Mucosa of descending colon (tissue), 3 donors: ENCODE data around the gene GPC6. TPM values are rescaled to one million over a fixed set of nuclear protein-coding genes. Genes with fewer than 3 reads are reported as not detected.

Experiments used
- ATAC-seq: fragments of 200-7000 bp; cut with Tn5 transposase; one replicate; pipeline ENCODE4 v1.9.1; 2020; ENCODE audit warnings: mild to moderate bottlenecking, moderate library complexity
- DNase-seq, 3 donors: peaks; one replicate each; pipeline ENCODE4 v3.0.0-alpha.2; 2020
- H3K36me3 ChIP-seq: fragments of 200-600 bp; one replicate; pipeline ENCODE4 v1.8.0; 2021; ENCODE audit warnings: low read depth, mild to moderate bottlenecking
- H3K4me1 ChIP-seq: fragments of 200-600 bp; one replicate; pipeline ENCODE4 v1.8.0; 2021; ENCODE audit warnings: low read depth, mild to moderate bottlenecking
- H3K4me3 ChIP-seq: fragments of 200-600 bp; one replicate; pipeline ENCODE4 v1.8.0; 2021; ENCODE audit warnings: mild to moderate bottlenecking
- H3K9me3 ChIP-seq: fragments of 200-600 bp; one replicate; pipeline ENCODE4 v1.8.0; 2021; ENCODE audit warnings: mild to moderate bottlenecking
- intact Hi-C, 2 donors: fragments of 100-400 bp; cut with DNase I in 1 of 2; cut with micrococcal nuclease in 1 of 2; formaldehyde crosslinking; loops; one replicate each; pipeline versions ENCODE4 v1.11.0 to v1.11.1; 2022; cut with DNase I, micrococcal nuclease
- total RNA-seq, 3 donors: library from RNA; stranded (reverse); fragmentation: NEBNext Ultra II Directional in 2 of 3; extraction: Animal tissue kit (Norgen Biotek cat#: 25700) in 2 of 3; gene quantifications; one replicate each; pipeline versions ENCODE4 v1.2.1 to v1.2.4, GENCODE V29; 2021 to 2023
- TF ChIP-seq, protein P1 (sequence below): fragments of 200-600 bp; IDR thresholded peaks from one replicate; pipeline ENCODE4 v1.8.0; 2022; ENCODE audit warnings: antibody characterized with exemption, mild to moderate bottlenecking
- donor health status: DM: no; HTN: no; CAD: no; lungs with moderate emphysema.
- donor health status: DM: no; HTN: no; CAD: no.
- donor health status: DM: no; HTN: yes; CAD: no.

Gene GPC6
- total RNA-seq, 3 donors from 2014 or later: 2.7 to 11.3 (median 7.5) TPM

DNA sequence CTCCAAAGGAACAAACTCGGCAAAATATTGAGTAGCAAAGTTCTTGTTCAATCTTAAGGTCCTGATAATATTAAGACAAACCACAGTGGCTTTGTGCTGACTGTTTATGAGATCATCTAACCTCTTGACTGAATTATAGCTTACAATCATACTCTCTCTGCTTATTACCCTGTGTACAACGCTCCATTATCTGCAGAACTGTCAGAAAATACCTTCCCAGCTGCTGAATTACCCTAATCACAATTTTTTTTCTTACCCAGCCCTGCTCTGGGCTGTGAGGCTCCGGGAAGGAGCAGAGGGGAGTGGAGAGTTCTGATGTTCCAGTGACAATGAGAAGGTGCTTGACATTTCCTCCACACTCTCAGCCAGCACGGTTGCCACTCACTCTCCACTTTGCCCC lies 1188.1 kb downstream of the GPC6 start:
- DNase-seq: no peak
- H3K4me3 ChIP-seq: no peak overlapping the region
- no peaks in the 10 kb centered on the region for H3K4me1 ChIP-seq
- ATAC-seq: no peak
- intact Hi-C loops: no loop called here
- TF ChIP-seq, protein P1, sequence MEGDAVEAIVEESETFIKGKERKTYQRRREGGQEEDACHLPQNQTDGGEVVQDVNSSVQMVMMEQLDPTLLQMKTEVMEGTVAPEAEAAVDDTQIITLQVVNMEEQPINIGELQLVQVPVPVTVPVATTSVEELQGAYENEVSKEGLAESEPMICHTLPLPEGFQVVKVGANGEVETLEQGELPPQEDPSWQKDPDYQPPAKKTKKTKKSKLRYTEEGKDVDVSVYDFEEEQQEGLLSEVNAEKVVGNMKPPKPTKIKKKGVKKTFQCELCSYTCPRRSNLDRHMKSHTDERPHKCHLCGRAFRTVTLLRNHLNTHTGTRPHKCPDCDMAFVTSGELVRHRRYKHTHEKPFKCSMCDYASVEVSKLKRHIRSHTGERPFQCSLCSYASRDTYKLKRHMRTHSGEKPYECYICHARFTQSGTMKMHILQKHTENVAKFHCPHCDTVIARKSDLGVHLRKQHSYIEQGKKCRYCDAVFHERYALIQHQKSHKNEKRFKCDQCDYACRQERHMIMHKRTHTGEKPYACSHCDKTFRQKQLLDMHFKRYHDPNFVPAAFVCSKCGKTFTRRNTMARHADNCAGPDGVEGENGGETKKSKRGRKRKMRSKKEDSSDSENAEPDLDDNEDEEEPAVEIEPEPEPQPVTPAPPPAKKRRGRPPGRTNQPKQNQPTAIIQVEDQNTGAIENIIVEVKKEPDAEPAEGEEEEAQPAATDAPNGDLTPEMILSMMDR: no peak
- no peaks in the 10 kb centered on the region for H3K9me3 ChIP-seq
- H3K36me3 ChIP-seq: no peaks in the 10 kb centered on the region

DNA sequence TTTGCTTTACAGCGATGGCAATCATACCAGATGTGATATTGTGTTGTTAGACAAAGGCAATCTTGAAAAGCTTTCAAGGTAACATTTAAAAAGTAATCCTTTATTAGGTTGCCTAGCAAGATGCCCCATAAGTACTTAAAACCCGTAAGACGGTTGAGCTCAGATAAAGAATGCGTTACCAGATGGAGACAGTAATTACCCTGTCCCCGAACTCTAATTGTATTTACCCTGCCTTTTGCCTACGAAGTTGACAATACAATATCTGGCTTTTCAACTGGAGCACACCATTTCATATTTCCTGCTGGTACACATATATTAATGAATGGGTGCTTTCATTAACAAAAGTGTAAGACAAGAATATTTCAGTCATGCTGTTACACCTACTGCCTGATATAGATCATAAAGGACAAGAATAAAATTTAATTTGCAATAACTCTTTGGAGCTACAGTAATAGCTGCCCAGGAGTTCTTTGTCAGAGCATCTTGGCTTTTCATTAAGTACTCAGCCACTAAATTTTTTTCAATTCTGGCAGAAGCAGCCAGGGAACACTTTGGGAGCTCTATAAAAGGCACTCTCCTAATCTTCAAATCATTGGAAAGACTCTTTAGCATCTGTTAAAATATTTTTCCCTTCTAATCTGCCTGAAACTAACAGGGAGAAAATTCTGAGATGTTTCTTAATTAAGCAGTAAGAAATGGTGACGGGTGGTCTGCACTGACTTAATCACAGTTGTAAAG lies 1189.1 kb downstream of the GPC6 start:
- Histone ChIP-seq H3K4me1 (no peaks in the 10 kb centered on the region), H3K36me3 (no peaks in the 10 kb centered on the region), H3K4me3 (no peak overlapping the region), H3K9me3 (no peaks in the 10 kb centered on the region)
- TF ChIP-seq, protein P1: no peak
- intact Hi-C loops: no loop called here
- DNase-seq: no peak
- no peak for ATAC-seq

DNA sequence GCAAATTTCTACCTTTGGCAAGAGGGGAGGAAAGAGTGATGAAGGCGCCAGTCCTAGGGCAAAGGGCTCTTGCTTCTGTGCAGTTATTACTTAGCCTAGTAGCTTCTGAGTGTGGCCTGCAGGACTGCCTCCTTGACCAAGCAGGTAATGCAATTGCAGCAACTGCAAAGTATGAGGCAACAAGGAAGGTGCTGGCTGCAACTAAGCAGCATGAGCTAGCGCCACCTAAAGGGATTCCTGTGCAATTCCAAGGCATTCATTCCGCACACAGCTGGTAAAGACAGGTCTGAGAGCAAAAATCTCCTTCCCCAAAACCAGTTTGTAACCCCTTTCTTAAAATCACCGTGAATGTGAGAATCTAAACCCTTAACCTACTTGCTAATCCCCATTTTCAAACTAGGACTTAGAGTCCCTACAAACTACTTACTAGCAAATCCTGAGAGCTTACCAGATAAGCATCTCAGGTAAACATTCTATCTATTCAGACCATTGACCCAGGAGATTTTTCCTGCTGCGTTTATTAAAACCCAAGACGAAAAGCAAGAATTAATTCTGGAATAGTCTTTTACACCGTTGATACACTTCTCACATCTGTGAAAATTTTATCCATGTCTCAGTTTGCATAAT lies 1190.0 kb downstream of the GPC6 start:
- no peak for DNase-seq
- TF ChIP-seq, protein P1: no peak
- Histone ChIP-seq H3K36me3 (no peaks in the 10 kb centered on the region), H3K4me1 (no peaks in the 10 kb centered on the region), H3K9me3 (no peaks in the 10 kb centered on the region), H3K4me3 (no peak overlapping the region)
- peak; percentile 38 for ATAC-seq
- intact Hi-C loops: no loop called here

DNA sequence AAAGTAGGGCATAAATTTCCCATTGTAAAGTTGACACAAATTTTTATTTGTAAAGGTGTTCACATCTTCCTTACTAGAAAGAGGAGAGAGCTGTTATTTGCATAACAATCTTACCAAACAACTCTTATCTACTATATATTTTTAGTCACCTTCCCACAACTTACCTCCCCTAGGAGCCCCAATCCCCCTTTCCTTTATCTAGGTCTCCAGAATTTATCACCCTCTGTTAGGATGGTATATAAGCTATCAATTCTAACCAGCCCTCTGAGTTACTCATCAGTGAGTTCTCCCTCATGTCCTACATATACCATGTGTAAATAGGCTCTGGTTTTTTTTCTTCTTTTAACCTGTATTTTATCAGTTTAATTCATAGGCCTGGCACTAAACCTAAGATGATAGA lies 1190.7 kb downstream of the GPC6 start:
- ATAC-seq: no peak
- Histone ChIP-seq H3K4me1 (no peaks in the 10 kb centered on the region), H3K4me3 (no peak overlapping the region), H3K36me3 (no peaks in the 10 kb centered on the region), H3K9me3 (no peaks in the 10 kb centered on the region)
- TF ChIP-seq, protein P1: no peak
- DNase-seq: no peak
- intact Hi-C loops: no loop called here

DNA sequence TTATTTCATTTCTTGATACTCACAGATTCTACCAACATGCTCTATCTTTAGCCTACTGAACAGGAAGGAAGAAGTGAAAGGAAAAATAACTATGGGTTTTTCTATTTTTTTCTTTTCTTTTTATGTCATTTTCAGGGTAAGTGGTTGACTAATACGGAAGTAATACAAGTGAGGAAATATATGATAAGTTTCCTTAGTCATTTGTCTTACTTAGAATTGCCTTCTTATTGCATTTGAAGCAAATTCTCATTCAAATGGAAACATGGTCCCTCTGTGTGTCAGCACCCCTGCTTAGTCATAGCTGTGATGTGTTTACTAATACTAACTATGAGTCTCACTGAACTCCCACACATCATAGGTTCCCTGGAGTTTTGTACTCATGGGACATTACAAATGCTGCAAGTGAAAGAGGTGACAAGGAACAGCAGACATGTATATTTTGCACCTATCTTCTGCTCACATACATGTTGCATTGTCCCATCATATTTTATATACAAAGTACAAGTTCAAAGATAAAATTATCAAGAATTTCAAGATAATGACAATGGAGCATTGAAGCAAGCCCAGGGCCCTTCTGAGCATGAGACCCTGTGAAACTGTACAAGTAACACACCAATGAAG lies 1192.8 kb downstream of the GPC6 start:
- DNase-seq: no peak
- intact Hi-C loops: no loop called here
- TF ChIP-seq, protein P1: no peak
- Histone ChIP-seq H3K9me3 (no peaks in the 10 kb centered on the region), H3K4me1 (no peaks in the 10 kb centered on the region), H3K36me3 (no peaks in the 10 kb centered on the region), H3K4me3 (no peak overlapping the region)
- ATAC-seq: no peak
